ENCODE data around the gene ALK. TPM values are rescaled to one million over a fixed set of nuclear protein-coding genes. Genes with fewer than 3 reads are reported as not detected.

Gene ALK
- total RNA-seq, 2 donors from 2014 or later = 0.13 to 0.46 TPM

DNA sequence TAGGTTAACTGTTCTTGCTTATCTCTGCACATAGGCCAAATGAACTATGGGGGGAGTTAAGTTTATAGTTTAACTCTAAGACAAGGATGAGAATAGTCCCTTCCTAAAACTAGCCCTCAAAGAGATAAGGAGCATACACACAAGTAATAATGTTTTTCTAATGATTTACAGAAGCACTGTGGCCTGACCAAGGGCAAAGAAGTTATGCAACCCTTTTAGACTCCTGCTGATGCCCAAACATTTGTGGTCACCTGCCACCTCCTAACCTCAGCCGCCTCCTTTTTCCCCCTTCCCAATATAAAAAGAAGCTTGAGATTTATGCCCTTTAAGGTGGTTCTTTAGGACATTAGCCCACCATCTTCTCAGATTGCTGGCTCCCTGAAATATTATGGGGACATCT is 357.7 kb downstream of the ALK start:
- H3K4me1 ChIP-seq (ENCODE audit: control insufficient read depth, insufficient read depth, low read length) = no peaks in the 10 kb centered on the region
- no peak overlapping the region for H3K27ac ChIP-seq (ENCODE audit: low read depth, low read length)
- H3K4me1 Mint-ChIP-seq = no peaks in the 10 kb centered on the region
- no peak overlapping the region for H3K4me3 Mint-ChIP-seq
- no peaks in the 10 kb centered on the region for H3K36me3 Mint-ChIP-seq (ENCODE audit: low read depth)
- 88% methylated on average over 1 of the region's 1 CpG; no CpG with 5 or more reads in 1 of the 2 experiments for WGBS, 2 experiments (ENCODE audit: insufficient coverage in 1 of 2, insufficient read length in 1 of 2)
- H3K27me3 Mint-ChIP-seq (ENCODE audit: insufficient read depth) = no peaks in the 10 kb centered on the region
- no peak for DNase-seq
- no peak overlapping the region for H3K9ac ChIP-seq (ENCODE audit: extremely low read depth, low read length, poor library complexity, severe bottlenecking)
- no peaks in the 10 kb centered on the region for H3K36me3 ChIP-seq (ENCODE audit: control insufficient read depth, insufficient read depth, low read length)
- no peaks in the 10 kb centered on the region for H3K9me3 Mint-ChIP-seq
- TF ChIP-seq, protein P1, sequence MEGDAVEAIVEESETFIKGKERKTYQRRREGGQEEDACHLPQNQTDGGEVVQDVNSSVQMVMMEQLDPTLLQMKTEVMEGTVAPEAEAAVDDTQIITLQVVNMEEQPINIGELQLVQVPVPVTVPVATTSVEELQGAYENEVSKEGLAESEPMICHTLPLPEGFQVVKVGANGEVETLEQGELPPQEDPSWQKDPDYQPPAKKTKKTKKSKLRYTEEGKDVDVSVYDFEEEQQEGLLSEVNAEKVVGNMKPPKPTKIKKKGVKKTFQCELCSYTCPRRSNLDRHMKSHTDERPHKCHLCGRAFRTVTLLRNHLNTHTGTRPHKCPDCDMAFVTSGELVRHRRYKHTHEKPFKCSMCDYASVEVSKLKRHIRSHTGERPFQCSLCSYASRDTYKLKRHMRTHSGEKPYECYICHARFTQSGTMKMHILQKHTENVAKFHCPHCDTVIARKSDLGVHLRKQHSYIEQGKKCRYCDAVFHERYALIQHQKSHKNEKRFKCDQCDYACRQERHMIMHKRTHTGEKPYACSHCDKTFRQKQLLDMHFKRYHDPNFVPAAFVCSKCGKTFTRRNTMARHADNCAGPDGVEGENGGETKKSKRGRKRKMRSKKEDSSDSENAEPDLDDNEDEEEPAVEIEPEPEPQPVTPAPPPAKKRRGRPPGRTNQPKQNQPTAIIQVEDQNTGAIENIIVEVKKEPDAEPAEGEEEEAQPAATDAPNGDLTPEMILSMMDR (conservative IDR thresholded peaks at IDR 0.05) = no peak
- no peak overlapping the region for H3K4me3 ChIP-seq (ENCODE audit: low read length)
- H3K9me3 ChIP-seq (ENCODE audit: control insufficient read depth, low read length) = no peaks in the 10 kb centered on the region
- H3K27ac Mint-ChIP-seq = no peak overlapping the region
- H3K27me3 ChIP-seq (ENCODE audit: control insufficient read depth, insufficient read depth, low read length, poor library complexity, severe bottlenecking) = no peaks in the 10 kb centered on the region

DNA sequence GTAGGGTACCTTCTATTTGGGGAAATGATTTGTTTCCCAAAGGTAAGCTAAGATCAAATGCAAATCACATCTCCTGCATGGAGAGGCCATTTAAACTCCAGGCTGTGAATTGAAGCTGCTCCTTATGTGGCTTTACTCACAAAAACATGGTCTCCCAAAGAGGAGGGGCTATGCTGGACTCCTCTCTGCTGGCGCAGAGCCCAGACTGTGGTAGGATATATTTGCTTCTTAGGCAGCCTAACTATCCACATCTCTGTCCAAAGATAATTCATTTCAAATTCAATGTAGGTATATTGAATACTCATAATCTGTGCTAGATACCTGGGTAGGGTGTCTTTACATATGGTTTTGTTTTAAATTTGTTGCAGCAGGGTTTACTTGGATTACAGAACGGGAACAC is 358.5 kb downstream of the ALK start:
- no peaks in the 10 kb centered on the region for H3K9me3 Mint-ChIP-seq
- no peak overlapping the region for H3K27ac ChIP-seq (ENCODE audit: low read depth, low read length)
- no peaks in the 10 kb centered on the region for H3K36me3 ChIP-seq (ENCODE audit: control insufficient read depth, insufficient read depth, low read length)
- H3K4me3 ChIP-seq (ENCODE audit: low read length) = no peak overlapping the region
- no peak overlapping the region for H3K9ac ChIP-seq (ENCODE audit: extremely low read depth, low read length, poor library complexity, severe bottlenecking)
- no peak overlapping the region for H3K4me3 Mint-ChIP-seq
- WGBS, 2 experiments (ENCODE audit: insufficient coverage in 1 of 2, insufficient read length in 1 of 2) = 95 to 100% methylated on average over 1 to 2 of the region's 2 CpGs
- no peaks in the 10 kb centered on the region for H3K27me3 ChIP-seq (ENCODE audit: control insufficient read depth, insufficient read depth, low read length, poor library complexity, severe bottlenecking)
- H3K9me3 ChIP-seq (ENCODE audit: control insufficient read depth, low read length) = no peaks in the 10 kb centered on the region
- H3K27ac Mint-ChIP-seq = no peak overlapping the region
- no peaks in the 10 kb centered on the region for H3K4me1 Mint-ChIP-seq
- TF ChIP-seq, protein P1 (conservative IDR thresholded peaks at IDR 0.05) = no peak
- H3K4me1 ChIP-seq (ENCODE audit: control insufficient read depth, insufficient read depth, low read length) = peaks cover 4% of the 10 kb centered on the region
- H3K36me3 Mint-ChIP-seq (ENCODE audit: low read depth) = no peaks in the 10 kb centered on the region
- no peak for DNase-seq
- H3K27me3 Mint-ChIP-seq (ENCODE audit: insufficient read depth) = no peaks in the 10 kb centered on the region

DNA sequence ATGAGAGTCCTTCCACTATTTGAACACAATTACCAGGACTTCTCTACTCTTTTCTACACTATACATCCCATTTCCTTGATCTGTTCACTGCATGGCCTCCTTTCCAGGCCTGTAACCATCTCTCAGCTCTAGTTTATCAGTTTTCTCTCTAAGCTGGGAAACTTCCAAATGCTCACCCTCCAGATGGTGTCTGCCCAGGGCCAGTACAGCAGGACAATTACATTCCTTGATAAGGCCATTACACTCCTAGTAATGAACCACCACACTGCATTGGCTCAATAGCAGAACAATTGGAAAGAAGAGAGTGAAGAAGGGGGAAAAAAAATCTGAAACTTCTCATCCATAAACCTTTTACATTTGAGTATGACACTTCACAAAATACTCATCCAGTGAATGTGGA is 359.1 kb downstream of the ALK start:
- Histone ChIP-seq H3K27ac (ENCODE audit: low read depth, low read length) (no peak overlapping the region), H3K9me3 (ENCODE audit: control insufficient read depth, low read length) (no peaks in the 10 kb centered on the region), H3K36me3 (ENCODE audit: control insufficient read depth, insufficient read depth, low read length) (no peaks in the 10 kb centered on the region), H3K4me1 (ENCODE audit: control insufficient read depth, insufficient read depth, low read length) (peaks cover 5% of the 10 kb centered on the region), H3K4me3 (ENCODE audit: low read length) (no peak overlapping the region), H3K9ac (ENCODE audit: extremely low read depth, low read length, poor library complexity, severe bottlenecking) (no peak overlapping the region), H3K27me3 (ENCODE audit: control insufficient read depth, insufficient read depth, low read length, poor library complexity, severe bottlenecking) (no peaks in the 10 kb centered on the region)
- no peaks in the 10 kb centered on the region for H3K27me3 Mint-ChIP-seq (ENCODE audit: insufficient read depth)
- TF ChIP-seq, protein P1 (conservative IDR thresholded peaks at IDR 0.05) = no peak
- no peak for DNase-seq
- H3K4me1 Mint-ChIP-seq = no peaks in the 10 kb centered on the region
- no peaks in the 10 kb centered on the region for H3K9me3 Mint-ChIP-seq
- H3K36me3 Mint-ChIP-seq (ENCODE audit: low read depth) = no peaks in the 10 kb centered on the region
- H3K4me3 Mint-ChIP-seq = no peak overlapping the region
- H3K27ac Mint-ChIP-seq = no peak overlapping the region
